Gastrocnemius medialis (tissue), 4 donors: Measurements from ENCODE around the gene MYZAP.

Experiments
- CTCF ChIP-seq, 5 experiments: fragments of 450-650 bp in 3 of 5; fragments of 200-600 bp in 2 of 5; sonication (generic) in 2 of 5; IDR thresholded peaks in 4 of 5; conservative IDR thresholded peaks in 1 of 5; 1 replicate in 4 of 5; 2 replicates in 1 of 5; pipeline ENCODE4 v1.5.1; 2016 to 2019; ENCODE audit warnings: antibody characterized with exemption in 5 of 5, mild to moderate bottlenecking in 3 of 5, moderate library complexity in 3 of 5
- POLR2A ChIP-seq, 2 donors: fragments of 450-650 bp; IDR thresholded peaks; one replicate each; pipeline ENCODE4 v1.6.1; 2017; ENCODE audit warnings: antibody characterized with exemption in 2 of 2, mild to moderate bottlenecking in 2 of 2, moderate library complexity in 2 of 2

- TF ChIP-seq CTCF (IDR thresholded peaks at IDR 0.05 in 4 of 5, conservative IDR thresholded peaks at IDR 0.05 in 1 of 5): no peak
- TF ChIP-seq POLR2A (IDR thresholded peaks at IDR 0.05): no peak
Measured at GRCh38 chr15:57555270-57555669, 36.4 kb upstream of the MYZAP start.
